Measurements from ENCODE around the gene ARV1. TPM values are rescaled to one million over a fixed set of nuclear protein-coding genes. Genes with fewer than 3 reads are reported as not detected.
"Not testable (repeated sequence)": the region's sequence is repeated elsewhere in the genome, so short reads cannot be mapped to it uniquely, and the experiment has no call there.

Gene ARV1
- total RNA-seq, 4 donors from 2014 or later, result 24.1 to 36.4 (median 29.4) TPM

DNA sequence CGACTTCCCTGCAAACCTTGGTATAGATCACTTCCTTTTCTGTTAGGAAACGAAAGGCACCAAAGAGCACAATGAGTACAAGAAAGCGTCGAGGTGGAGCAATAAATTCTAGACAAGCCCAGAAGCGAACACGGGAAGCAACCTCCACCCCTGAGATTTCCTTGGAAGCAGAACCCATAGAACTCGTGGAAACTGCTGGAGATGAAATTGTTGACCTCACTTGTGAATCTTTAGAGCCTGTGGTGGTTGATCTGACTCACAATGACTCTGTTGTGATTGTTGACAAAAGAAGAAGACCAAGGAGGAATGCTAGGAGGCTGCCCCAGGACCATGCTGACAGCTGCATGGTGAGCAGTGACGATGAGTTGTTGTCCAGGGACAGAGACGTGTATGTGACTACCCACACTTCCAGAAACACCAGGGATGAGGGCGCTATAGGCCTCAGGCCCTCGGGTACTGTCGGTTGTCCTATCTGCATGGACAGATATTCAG, 42.7 kb downstream of the ARV1 start:
- no peak overlapping the region for H3K4me3 ChIP-seq
- DNase-seq (ENCODE audit: low spot score in 2 of 2), result no peak
- peaks cover 5% of the 10 kb centered on the region for H3K4me1 ChIP-seq
- no peaks in the 10 kb centered on the region for H3K27me3 ChIP-seq
- TF ChIP-seq POLR2A (IDR thresholded peaks at IDR 0.05) (no peak), EP300 (IDR thresholded peaks at IDR 0.05) (no peak), POLR2AphosphoS5 (IDR thresholded peaks at IDR 0.05) (no peak)
- TF ChIP-seq, protein P1, sequence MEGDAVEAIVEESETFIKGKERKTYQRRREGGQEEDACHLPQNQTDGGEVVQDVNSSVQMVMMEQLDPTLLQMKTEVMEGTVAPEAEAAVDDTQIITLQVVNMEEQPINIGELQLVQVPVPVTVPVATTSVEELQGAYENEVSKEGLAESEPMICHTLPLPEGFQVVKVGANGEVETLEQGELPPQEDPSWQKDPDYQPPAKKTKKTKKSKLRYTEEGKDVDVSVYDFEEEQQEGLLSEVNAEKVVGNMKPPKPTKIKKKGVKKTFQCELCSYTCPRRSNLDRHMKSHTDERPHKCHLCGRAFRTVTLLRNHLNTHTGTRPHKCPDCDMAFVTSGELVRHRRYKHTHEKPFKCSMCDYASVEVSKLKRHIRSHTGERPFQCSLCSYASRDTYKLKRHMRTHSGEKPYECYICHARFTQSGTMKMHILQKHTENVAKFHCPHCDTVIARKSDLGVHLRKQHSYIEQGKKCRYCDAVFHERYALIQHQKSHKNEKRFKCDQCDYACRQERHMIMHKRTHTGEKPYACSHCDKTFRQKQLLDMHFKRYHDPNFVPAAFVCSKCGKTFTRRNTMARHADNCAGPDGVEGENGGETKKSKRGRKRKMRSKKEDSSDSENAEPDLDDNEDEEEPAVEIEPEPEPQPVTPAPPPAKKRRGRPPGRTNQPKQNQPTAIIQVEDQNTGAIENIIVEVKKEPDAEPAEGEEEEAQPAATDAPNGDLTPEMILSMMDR (IDR thresholded peaks at IDR 0.05), result no peak
- H3K27ac ChIP-seq, result no peak overlapping the region
- WGBS, result 85% methylated on average over 12 of the region's 12 CpGs
- H3K9me3 ChIP-seq, result no peaks in the 10 kb centered on the region
- H3K36me3 ChIP-seq, result no peaks in the 10 kb centered on the region

DNA sequence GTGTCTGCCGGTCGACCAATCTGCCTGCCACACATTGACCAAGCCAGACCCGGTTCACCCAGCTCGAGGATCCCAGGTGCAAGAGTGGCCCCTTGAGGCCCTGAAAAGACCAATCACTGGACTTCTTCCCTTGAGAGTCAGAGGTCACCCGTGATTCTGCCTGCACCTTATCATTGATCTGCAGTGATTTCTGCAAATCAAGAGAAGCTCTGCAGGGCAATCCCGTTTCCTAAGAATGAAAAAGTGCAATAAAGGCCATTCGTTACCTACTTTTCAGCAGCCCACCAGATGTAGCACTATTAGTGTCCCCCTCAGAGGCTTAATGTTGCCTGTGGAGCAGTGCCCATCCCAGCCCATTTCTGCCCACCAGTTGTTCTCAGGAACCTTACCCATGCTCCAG, 43.6 kb downstream of the ARV1 start:
- not testable (repeated sequence) for H3K4me3 ChIP-seq; H3K9me3 ChIP-seq; H3K27ac ChIP-seq; H3K27me3 ChIP-seq; H3K36me3 ChIP-seq; H3K4me1 ChIP-seq; DNase-seq (ENCODE audit: low spot score in 2 of 2)
- WGBS, result 92% methylated on average over 7 of the region's 7 CpGs

GRCh38 chr1:231023150-231023549, 44.3 kb downstream of the ARV1 start:
- 93% methylated on average over 9 of the region's 9 CpGs for WGBS
- DNase-seq (ENCODE audit: low spot score in 2 of 2), result no peak
- TF ChIP-seq EP300 (IDR thresholded peaks at IDR 0.05) (no peak), POLR2AphosphoS5 (IDR thresholded peaks at IDR 0.05) (no peak)
- TF ChIP-seq, protein P1 (IDR thresholded peaks at IDR 0.05), result no peak

DNA sequence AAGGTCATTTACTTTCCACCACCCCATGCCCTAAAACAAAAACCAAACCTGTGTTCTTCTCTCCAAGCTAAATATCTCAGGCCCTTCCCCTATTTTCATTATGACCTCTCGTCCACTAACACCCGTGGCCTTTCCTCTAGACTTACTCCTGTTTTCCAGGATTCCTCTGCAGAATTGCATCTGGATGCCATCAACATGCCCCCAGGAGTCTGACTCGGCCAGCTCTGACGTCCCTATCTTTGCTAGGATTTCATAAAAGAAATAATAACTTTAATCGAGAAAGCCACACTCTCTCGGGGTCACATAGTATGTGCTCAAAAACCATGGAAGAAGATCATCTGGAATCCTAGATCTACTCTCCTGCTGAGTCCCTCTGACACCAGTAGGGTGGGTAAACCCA, 47.7 kb downstream of the ARV1 start:
- Histone ChIP-seq H3K9me3 (no peaks in the 10 kb centered on the region), H3K4me1 (peaks cover 3% of the 10 kb centered on the region), H3K4me3 (no peak overlapping the region), H3K36me3 (no peaks in the 10 kb centered on the region), H3K27ac (no peak overlapping the region), H3K27me3 (no peaks in the 10 kb centered on the region)
- no peak for DNase-seq (ENCODE audit: low spot score in 2 of 2)
- WGBS, result 76% methylated on average over 6 of the region's 6 CpGs
- TF ChIP-seq, protein P1 (IDR thresholded peaks at IDR 0.05), result no peak
- TF ChIP-seq POLR2AphosphoS5 (IDR thresholded peaks at IDR 0.05) (no peak), EP300 (IDR thresholded peaks at IDR 0.05) (no peak), POLR2A (IDR thresholded peaks at IDR 0.05) (no peak)

More at GRCh38 chr1:231023150-231023549, 44.3 kb downstream of the ARV1 start:
- Histone ChIP-seq H3K27ac (no peak overlapping the region), H3K9me3 (no peaks in the 10 kb centered on the region), H3K4me1 (peaks cover 8% of the 10 kb centered on the region), H3K27me3 (no peaks in the 10 kb centered on the region), H3K4me3 (no peak overlapping the region), H3K36me3 (no peaks in the 10 kb centered on the region)

DNA sequence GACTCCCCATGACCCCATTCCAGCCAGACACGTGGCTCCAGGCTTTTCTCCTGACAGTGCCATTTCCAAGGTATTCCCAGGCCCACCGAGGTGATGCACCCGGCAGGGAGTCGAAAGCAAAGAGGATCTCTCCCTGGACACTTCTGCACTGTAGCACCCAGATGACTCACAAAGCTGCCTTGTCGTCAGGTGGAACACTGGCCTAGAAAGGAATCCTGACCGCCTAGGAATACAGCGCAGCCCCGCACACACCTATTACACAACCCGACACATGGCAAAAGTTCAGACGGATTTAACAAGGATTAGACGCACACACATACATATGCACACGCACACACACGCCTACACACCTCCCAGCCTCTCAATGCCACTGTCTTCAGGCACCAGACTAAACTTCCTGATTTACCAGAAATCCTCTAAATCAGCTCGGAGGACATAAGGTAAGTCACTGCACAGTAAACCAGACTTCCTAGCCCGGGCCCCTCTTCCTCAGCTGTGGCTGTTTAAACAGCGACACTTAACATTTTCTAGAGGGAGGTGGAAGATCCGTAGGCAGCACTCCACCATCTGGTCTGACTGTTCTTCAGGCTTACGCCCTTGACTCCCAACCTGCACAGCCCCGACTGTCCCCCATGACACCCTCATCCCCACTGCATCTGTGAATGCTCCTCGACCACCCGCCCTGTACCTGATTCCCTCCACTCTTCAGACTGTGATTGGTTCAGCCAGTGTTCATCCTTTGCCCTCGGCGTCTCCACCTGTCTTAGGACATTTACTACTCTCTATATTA, 48.4 kb downstream of the ARV1 start:
- WGBS, result 69% methylated on average over 23 of the region's 23 CpGs
- H3K4me1 ChIP-seq, result peaks cover 3% of the 10 kb centered on the region
- no peaks in the 10 kb centered on the region for H3K27me3 ChIP-seq
- no peak overlapping the region for H3K27ac ChIP-seq
- no peak for TF ChIP-seq EP300 (IDR thresholded peaks at IDR 0.05)
- TF ChIP-seq, protein P1 (IDR thresholded peaks at IDR 0.05), result no peak
- TF ChIP-seq POLR2AphosphoS5 (IDR thresholded peaks at IDR 0.05), result no peak
- TF ChIP-seq POLR2A (IDR thresholded peaks at IDR 0.05), result no peak
- no peaks in the 10 kb centered on the region for H3K9me3 ChIP-seq
- H3K4me3 ChIP-seq, result no peak overlapping the region
- H3K36me3 ChIP-seq, result no peaks in the 10 kb centered on the region
- no peak for DNase-seq (ENCODE audit: low spot score in 2 of 2)

Data from suprapubic skin (tissue), 4 donors.